ENCODE results near the gene VANGL1. TPM values are rescaled to one million over a fixed set of nuclear protein-coding genes. Genes with fewer than 3 reads are reported as not detected.
"Not testable (repeated sequence)": the region's sequence is repeated elsewhere in the genome, so short reads cannot be mapped to it uniquely, and the experiment has no call there.

VANGL1 gene
- total RNA-seq, 1 experiment from 2014 or later: 22.4 TPM

DNA sequence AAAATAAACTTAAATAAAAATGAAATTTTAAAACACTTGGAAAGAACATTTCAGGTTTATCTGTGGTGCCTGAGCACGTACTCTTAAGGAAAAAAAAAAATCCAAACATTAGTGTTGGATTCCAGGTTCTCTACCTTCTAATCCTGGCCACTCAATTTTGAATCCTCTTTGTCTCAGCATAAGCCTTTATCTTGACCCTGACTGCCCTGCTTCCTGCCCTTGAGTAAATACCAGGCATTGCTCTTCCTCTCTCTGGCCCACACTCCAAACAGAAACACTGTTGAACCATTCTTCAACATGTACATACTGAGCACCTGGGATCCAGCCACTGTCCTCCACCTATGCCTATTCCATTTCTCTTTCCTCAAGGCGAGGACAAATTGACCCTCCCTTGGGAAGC lies 11.4 kb upstream of the VANGL1 start:
- DNase-seq (ENCODE audit: low read depth in 1 of 2, low spot score in 2 of 2): no peak
- Histone ChIP-seq H3K27ac (no peak overlapping the region), H3K27me3 (replicated peaks) (no peaks in the 10 kb centered on the region; the same call in 1 of the 2 replicates), H3K36me3 (no peaks in the 10 kb centered on the region), H3K9me3 (replicated peaks) (no peaks in the 10 kb centered on the region), H3K4me3 (no peak overlapping the region), H3K4me1 (replicated peaks) (no peaks in the 10 kb centered on the region)

DNA sequence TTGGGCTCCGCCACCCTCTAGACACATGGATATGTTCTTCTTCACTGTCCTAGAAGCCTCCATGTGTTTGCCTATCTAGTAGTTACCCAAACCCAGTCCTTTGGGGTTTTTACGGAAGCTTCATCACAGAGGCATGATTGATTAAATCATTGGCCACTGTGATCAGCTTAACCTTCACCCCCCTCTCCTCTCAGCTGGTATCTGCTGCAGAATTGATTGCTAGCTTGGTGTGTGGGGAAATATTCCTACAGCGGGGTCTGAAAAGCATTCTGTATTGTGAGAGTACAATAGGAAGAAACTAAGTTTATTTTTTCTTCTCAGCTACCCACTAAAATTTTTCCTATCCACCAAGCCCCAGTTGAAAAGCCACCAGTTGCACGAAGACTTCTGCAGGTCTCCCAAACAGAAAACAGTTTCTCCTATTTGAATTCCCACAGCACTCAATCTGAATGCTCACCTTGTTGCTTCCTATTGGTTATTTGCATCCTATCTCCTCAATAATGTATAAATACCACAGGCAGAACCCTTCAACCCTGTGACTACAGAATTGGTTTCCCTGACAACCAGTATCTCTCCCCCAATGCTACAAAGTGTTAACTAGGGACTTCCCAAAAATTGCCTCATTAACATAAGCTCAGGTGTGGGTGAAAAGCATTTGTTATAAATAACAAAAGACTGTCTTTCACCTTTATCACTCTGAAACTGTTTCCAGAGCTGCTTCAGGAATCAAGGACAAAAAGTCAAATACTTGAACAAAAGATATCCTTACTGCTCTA lies 9.3 kb upstream of the VANGL1 start:
- Histone ChIP-seq H3K4me1 (replicated peaks) (no peaks in the 10 kb centered on the region), H3K27ac (no peak overlapping the region), H3K4me3 (no peak overlapping the region), H3K36me3 (no peaks in the 10 kb centered on the region), H3K9me3 (replicated peaks) (no peaks in the 10 kb centered on the region), H3K27me3 (replicated peaks) (no peaks in the 10 kb centered on the region; the same call in 1 of the 2 replicates)
- no peak for DNase-seq (ENCODE audit: low read depth in 1 of 2, low spot score in 2 of 2)

DNA sequence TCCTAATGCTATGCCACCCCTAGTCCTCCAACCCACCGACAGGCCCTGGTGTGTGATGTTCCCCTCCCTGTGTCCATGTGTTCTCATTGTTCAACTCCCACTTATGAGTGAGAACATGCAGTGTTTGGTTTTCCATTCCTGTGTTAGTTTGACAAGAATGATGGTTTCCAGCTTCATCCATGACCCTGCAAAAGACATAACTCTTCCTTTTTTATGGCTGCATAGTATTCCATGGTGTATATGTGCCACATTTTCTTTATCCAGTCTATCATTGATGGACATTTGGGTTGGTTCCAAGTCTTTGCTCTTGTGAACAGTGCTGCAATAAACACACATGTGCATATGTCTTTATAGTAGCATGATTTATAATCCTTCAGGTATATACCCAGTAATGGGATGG lies 8.2 kb upstream of the VANGL1 start:
- H3K9me3 ChIP-seq (replicated peaks); H3K27ac ChIP-seq; H3K36me3 ChIP-seq; H3K27me3 ChIP-seq (replicated peaks); H3K4me1 ChIP-seq (replicated peaks); H3K4me3 ChIP-seq; DNase-seq (ENCODE audit: low read depth in 1 of 2, low spot score in 2 of 2): not testable (repeated sequence)

DNA sequence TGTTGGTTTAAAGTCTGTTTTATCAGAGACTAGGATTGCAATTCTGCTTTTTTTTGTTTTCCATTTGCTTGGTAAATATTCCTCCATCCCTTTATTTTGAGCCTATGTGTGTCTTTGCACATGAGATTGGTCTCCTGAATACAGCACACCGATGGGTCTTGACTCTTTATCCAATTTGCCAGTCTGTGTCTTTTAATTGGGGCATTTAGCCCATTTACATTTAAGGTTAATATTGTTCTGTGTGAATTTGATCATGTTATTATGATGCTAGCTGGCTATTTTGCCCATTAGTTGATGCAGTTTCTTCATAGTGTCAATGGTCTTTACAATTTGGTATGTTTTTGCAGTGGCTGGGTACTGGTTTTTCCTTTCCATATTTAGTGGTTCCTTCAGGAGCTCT lies 4.5 kb upstream of the VANGL1 start:
- H3K9me3 ChIP-seq (replicated peaks): peaks cover 14% of the 10 kb centered on the region
- H3K27ac ChIP-seq; DNase-seq (ENCODE audit: low read depth in 1 of 2, low spot score in 2 of 2); H3K4me1 ChIP-seq (replicated peaks); H3K36me3 ChIP-seq; H3K4me3 ChIP-seq; H3K27me3 ChIP-seq (replicated peaks): not testable (repeated sequence)

DNA sequence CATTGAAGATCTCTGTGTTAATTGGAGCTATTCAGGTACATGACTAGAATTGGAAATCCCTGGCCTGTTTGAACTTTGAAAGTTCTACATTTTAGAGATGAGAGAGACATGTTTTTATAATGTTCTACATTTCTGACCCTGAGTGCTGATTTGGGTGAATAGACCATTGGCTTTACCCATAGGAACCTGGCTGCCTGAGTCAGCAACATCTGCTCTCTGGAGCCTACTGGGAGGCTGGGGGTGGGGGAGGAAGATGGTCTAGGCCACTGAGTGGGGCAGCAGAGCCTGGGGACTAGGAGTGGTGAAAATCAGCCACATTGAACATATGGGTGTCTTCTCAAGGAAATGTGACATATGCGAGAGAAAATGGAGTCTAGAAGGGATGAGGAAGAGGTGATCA lies 1.4 kb upstream of the VANGL1 start:
- Histone ChIP-seq H3K9me3 (replicated peaks) (peaks cover 15% of the 10 kb centered on the region), H3K4me3 (no peak overlapping the region)
- DNase-seq (ENCODE audit: low read depth in 1 of 2, low spot score in 2 of 2): no peak

DNA sequence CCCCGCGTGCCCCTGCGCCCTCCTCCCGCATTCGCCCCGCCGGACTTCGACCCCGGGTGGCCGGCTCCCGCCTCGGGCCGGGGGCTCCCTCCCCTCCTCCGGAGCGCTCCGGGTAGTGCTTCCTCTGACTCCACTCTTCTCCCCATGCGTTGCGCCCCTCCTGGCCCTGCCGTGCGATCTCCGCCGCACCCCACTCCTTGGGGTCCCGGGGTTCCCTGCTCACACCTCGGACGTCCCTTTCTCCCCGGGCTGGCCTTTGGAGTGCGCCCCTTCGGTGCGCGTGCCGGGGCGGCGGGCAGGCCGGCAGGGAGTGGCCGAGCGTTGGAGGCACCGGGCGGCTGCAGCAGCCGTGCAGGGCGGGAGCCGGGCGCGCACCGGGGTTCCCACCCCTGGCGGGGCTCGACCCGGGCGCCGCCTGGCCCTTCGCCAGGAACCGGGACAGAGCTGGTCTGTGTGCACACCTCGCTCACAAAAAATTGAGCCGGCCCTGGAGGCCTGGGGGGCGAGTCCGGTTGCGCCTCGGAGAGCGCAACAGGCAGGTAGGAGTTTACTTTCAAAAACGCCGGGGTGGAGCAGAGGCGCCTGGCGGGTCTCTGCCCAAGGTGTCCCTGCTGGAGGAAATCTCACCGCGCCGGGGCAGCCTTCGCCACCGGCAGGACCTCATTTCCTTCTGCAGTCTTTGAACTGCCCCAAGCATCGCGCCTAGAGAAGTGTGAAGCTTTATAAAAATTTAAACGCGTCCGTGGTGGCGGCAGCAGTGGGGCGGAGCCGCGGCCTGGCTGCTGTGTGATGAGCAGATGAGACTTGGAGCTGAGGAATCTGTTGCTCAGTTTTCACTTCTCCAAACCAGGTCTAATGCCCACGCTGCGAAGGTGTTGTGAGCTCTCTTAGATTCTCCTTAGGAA lies 650 bp downstream of the VANGL1 start:
- H3K4me1 ChIP-seq (replicated peaks): peaks cover 25% of the 10 kb centered on the region
- peak overlapping the region; percentile 98 for H3K4me3 ChIP-seq
- H3K27me3 ChIP-seq (replicated peaks): no peaks in the 10 kb centered on the region
- peaks cover 18% of the 10 kb centered on the region for H3K36me3 ChIP-seq
- H3K9me3 ChIP-seq (replicated peaks): peaks cover 15% of the 10 kb centered on the region
- peak overlapping the region; percentile 63 for H3K27ac ChIP-seq
- peak; percentile 61 to 73 for DNase-seq (ENCODE audit: low read depth in 1 of 2, low spot score in 2 of 2)

More for the DNA sequence above, 1.4 kb upstream of the VANGL1 start:
- Histone ChIP-seq H3K36me3 (peaks cover 18% of the 10 kb centered on the region), H3K4me1 (replicated peaks) (peaks cover 25% of the 10 kb centered on the region), H3K27ac (no peak overlapping the region), H3K27me3 (replicated peaks) (no peaks in the 10 kb centered on the region)

DNA sequence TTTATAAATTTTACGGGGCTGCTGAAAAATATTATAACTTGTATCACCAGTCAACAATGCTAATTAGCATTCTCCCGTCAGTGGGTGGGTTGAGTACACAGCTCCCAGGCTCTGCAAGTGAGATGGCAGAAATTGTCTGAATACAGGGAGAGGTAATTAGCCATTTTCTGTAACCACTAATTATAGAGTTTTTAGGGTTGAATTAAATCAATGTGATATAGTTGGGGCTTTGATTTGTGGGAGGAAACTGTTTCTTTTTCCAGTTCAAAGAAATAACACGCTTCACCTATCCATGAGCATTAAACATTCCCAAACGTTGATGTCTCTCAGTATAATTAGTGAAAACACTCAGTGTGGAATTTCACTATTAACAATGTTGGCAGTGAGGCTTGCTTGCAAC lies 1.5 kb downstream of the VANGL1 start:
- Histone ChIP-seq H3K4me3 (peak overlapping the region; percentile 98), H3K36me3 (peaks cover 18% of the 10 kb centered on the region), H3K4me1 (replicated peaks) (peaks cover 25% of the 10 kb centered on the region), H3K27me3 (replicated peaks) (no peaks in the 10 kb centered on the region), H3K27ac (peak overlapping the region; percentile 63), H3K9me3 (replicated peaks) (peaks cover 15% of the 10 kb centered on the region)
- DNase-seq (ENCODE audit: low read depth in 1 of 2, low spot score in 2 of 2): no peak

DNA sequence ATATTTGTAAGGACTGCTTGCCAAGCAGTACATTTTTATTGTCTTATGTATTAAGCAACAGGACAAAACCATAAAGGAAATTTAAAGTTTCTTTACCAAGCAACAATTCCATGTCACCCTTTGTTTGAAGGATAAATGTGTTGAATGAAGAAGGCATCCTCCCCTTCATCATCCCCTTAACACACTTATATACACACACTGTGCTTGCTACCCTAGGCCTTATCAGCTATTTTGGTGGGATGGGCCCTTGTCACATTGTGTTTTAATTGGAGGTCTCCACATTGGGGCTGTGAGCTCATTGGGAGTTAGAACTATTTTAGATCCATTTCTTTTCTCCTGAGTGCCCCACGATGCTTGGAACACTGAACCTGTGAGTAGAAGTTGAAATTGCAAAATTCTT lies 1.9 kb downstream of the VANGL1 start:
- Histone ChIP-seq H3K4me1 (replicated peaks) (peaks cover 25% of the 10 kb centered on the region), H3K9me3 (replicated peaks) (peaks cover 15% of the 10 kb centered on the region), H3K36me3 (peaks cover 18% of the 10 kb centered on the region), H3K27me3 (replicated peaks) (no peaks in the 10 kb centered on the region), H3K27ac (no peak overlapping the region), H3K4me3 (no peak overlapping the region)
- no peak for DNase-seq (ENCODE audit: low read depth in 1 of 2, low spot score in 2 of 2)

DNA sequence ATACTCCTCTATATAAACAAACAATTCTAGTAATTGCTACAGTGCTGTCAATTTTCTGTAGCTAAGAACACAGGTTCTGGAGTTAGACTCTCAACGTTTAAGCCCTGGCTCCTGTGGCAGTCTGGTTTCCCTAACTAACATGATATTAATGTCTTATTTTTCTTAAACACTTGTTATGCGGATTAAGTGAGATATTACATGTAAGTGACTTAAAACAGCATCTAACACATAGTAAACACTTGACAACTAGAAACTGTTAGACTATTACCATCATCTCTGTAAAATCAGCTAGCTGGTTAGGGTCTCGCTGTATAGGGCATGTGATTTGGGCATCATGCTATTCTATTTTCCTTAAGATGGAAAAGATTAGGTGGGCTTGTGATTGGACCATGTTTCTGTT lies 2.3 kb downstream of the VANGL1 start:
- no peak overlapping the region for H3K27ac ChIP-seq
- peaks cover 25% of the 10 kb centered on the region for H3K4me1 ChIP-seq (replicated peaks)
- H3K36me3 ChIP-seq: peaks cover 18% of the 10 kb centered on the region
- H3K9me3 ChIP-seq (replicated peaks): peaks cover 15% of the 10 kb centered on the region
- no peak for DNase-seq (ENCODE audit: low read depth in 1 of 2, low spot score in 2 of 2)
- H3K27me3 ChIP-seq (replicated peaks): no peaks in the 10 kb centered on the region
- H3K4me3 ChIP-seq: no peak overlapping the region

DNA sequence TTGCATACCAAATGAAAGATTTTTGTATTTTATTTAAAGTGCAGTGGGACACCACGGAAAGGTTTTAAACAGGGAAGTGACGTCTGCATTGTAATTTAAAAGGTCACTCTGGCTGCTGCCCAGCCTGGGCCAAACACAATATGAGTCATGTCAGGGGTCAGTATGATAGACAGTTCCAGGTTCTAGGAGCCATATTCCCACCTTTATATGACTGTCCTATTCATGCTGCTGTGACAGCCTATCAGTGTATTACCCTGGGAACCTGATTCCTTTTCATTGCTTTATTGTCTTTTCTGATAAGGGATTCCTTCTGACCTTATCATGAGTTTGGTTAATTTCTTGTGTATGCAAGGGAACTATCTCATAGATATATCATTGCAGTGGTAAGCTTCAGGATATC lies 5.3 kb downstream of the VANGL1 start:
- peaks cover 19% of the 10 kb centered on the region for H3K36me3 ChIP-seq
- no peaks in the 10 kb centered on the region for H3K27me3 ChIP-seq (replicated peaks)
- peaks cover 20% of the 10 kb centered on the region for H3K4me1 ChIP-seq (replicated peaks)
- no peak overlapping the region for H3K4me3 ChIP-seq
- DNase-seq (ENCODE audit: low read depth in 1 of 2, low spot score in 2 of 2): no peak
- H3K9me3 ChIP-seq (replicated peaks): peaks cover 4% of the 10 kb centered on the region
- no peak overlapping the region for H3K27ac ChIP-seq

DNA sequence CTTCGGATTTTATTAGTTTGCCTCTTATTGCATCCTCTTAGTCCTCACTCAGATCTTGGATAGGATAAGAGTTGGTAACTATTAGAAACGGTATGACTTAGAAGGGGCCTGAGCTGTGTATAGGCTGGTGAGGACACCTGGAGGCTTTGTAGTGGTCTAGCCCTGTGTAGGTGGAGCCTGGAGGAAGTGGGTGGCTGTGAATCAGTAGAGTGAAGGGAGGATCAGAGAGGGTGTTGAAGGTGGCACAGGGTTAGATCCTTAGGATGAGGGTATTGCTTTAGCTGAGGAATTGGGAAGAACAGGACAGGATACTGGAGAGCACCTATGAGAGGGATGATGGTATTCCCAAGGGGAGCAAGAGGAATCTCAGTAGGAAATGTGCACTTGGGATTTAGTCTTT lies 5.7 kb downstream of the VANGL1 start:
- H3K4me1 ChIP-seq (replicated peaks): peaks cover 19% of the 10 kb centered on the region
- H3K27me3 ChIP-seq (replicated peaks): no peaks in the 10 kb centered on the region
- DNase-seq (ENCODE audit: low read depth in 1 of 2, low spot score in 2 of 2): no peak
- H3K36me3 ChIP-seq: peaks cover 19% of the 10 kb centered on the region
- H3K9me3 ChIP-seq (replicated peaks): no peaks in the 10 kb centered on the region
- H3K4me3 ChIP-seq: no peak overlapping the region
- H3K27ac ChIP-seq: no peak overlapping the region

DNA sequence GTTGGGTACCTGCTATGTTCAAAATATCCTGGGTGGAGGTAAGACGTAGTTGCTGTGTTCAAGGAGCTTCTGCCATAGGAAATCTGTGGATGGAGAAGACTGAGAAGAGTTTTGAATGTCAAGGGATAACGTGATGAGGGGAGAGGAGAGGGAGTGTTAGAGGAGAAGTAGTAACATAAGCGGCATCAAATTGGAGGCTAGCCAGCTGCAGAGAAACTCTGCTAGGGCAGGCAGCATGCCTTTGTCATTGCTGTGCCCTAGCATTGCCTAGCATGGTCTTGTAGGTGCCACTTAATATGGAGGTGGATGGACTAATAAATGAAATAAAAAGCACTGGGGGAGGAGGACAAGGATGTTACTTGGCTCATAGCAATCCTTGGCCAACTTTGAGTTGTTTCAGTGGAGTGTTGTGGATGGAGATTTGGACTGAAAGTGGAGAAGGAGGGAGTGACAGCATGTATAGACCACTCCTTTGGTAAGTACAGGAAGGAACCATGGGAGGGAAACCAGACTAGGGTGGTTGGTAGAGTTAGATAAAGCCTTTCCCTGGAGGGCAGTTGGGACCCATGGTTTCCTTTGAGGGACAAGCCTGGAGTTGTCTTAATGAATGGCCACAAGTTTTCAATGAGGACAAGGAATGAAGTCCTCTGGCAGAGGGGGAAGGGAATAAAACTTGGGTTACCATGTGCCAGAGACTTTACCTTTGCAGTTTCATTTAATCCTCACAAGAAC lies 6.3 kb downstream of the VANGL1 start:
- DNase-seq (ENCODE audit: low read depth in 1 of 2, low spot score in 2 of 2): no peak
- H3K4me3 ChIP-seq: no peak overlapping the region
- peaks cover 15% of the 10 kb centered on the region for H3K4me1 ChIP-seq (replicated peaks)
- H3K36me3 ChIP-seq: peaks cover 20% of the 10 kb centered on the region
- H3K27ac ChIP-seq: no peak overlapping the region
- no peaks in the 10 kb centered on the region for H3K9me3 ChIP-seq (replicated peaks)
- H3K27me3 ChIP-seq (replicated peaks): no peaks in the 10 kb centered on the region

DNA sequence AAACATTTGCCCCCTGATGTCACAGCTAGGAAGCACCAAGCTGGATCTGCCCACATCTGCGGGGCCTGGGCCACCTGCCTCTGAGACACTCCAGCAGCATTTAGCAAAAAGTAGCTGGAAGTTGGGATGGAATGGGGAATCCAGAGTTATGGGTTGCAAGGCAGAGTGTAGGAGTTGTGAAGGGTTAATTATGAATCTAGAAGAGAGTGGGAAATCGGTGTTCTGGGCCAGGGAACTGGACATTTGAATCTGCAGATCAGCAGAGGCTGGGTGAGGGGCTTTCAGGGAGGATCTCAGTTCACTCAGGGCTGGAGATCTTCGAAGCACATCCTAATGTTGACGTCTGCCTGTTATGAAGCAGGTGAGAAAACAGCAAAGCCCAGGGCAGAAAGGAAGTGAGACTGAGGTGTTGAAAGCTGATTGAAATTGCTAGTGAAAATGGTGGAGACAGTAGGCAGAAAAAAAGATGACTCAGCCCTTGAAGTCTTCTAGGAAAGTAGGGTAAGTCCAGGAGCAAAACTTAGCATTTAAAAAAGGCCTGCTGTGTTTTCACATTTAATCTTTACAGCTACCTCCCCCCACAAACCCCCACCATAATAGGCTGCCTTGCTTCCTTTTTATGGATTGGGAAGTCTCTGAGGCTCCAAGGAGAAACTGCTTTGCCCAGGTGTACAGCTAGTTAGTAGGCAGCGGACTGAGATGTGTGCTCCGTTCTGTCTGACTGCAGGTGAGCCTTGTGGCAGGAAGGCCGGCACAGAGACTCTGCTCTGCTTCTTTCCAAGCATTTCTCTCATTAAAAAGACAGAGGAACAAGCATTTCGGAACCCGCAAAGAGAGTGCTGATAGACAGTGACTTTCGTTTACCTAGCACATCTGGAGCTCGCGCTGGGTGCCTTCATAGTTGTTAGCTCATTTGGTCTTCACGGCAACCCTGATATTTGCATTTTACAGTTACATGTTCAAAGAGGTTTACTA lies 7.2 kb downstream of the VANGL1 start:
- H3K9me3 ChIP-seq (replicated peaks): no peaks in the 10 kb centered on the region
- H3K27me3 ChIP-seq (replicated peaks): no peaks in the 10 kb centered on the region
- H3K4me3 ChIP-seq: no peak overlapping the region
- peaks cover 8% of the 10 kb centered on the region for H3K4me1 ChIP-seq (replicated peaks)
- no peak overlapping the region for H3K27ac ChIP-seq
- DNase-seq (ENCODE audit: low read depth in 1 of 2, low spot score in 2 of 2): no peak
- H3K36me3 ChIP-seq: peaks cover 20% of the 10 kb centered on the region
